SK-N-MC (cell line): ENCODE results near the gene SLC2A4.

Experiments used
- EZH2 ChIP-seq: fragments of 200-600 bp; sonication (generic); IDR thresholded peaks from one replicate; pipeline ENCODE4 v1.6.1; 2017; ENCODE audit warnings: antibody characterized with exemption
- FOXP2 ChIP-seq: optimal IDR thresholded peaks from 2 replicates; pipeline ENCODE3; 2011; ENCODE audit warnings: mild to moderate bottlenecking, moderate library complexity; ENCODE audit not compliant: insufficient read depth; ENCODE audit errors: extremely low read length, control extremely low read depth
- POLR2AphosphoS5 ChIP-seq: IDR thresholded peaks from 2 replicates; pipeline ENCODE4 v1.6.1; 2012; ENCODE audit warnings: mild to moderate bottlenecking, low read depth, low read length, borderline replicate concordance

DNA sequence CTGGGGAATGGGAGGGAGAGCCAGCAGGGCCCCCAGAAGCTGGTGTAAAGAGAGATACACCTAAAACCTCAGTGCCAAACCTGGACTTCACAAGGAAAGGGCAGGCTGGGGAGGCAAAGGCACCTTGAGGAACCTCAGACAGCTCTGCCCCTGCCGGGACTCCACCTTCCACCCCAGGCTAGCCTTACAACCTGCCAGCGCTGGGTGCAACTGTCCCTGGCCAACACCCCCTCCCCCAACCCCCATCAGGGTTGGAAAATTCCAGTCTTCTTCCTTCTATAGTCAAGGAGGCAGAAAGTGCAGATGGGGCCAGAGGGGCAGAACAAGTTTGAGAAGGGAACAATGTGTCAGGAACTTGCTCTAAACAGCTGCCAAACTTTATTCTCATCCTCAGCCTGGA lies 10.7 kb downstream of the SLC2A4 start:
- no peak for TF ChIP-seq EZH2
- no peak for TF ChIP-seq POLR2AphosphoS5
- TF ChIP-seq FOXP2 = no peak
